Liver (tissue), 3 donors: ENCODE results near the gene MAT2B.
"Not testable (repeated sequence)": the region's sequence is repeated elsewhere in the genome, so short reads cannot be mapped to it uniquely, and the experiment has no call there.

Experiments
- EGR1 ChIP-seq, 2 donors: IDR thresholded peaks; 2 replicates each; pipeline ENCODE4 v1.6.1; 2016 to 2018; ENCODE audit warnings: antibody characterized with exemption in 2 of 2, low read depth in 2 of 2
- FOXA1 ChIP-seq: IDR thresholded peaks from 2 replicates; pipeline ENCODE4 v1.6.1; 2016; ENCODE audit warnings: antibody characterized with exemption
- GABPA ChIP-seq, 2 donors: IDR thresholded peaks in 1 of 2; conservative IDR thresholded peaks in 1 of 2; 2 replicates each; pipeline ENCODE4 v1.6.1; 2016; ENCODE audit warnings: antibody characterized with exemption in 2 of 2, mild to moderate bottlenecking in 1 of 2, moderate library complexity in 1 of 2
- JUND ChIP-seq, 2 donors: IDR thresholded peaks; 2 replicates each; pipeline ENCODE4 v1.6.1; 2016; ENCODE audit warnings: antibody characterized with exemption in 2 of 2
- MAX ChIP-seq: IDR thresholded peaks from 2 replicates; pipeline ENCODE4 v1.6.1; 2016; ENCODE audit warnings: antibody characterized with exemption
- RAD21 ChIP-seq, 2 donors: IDR thresholded peaks; 2 replicates each; pipeline ENCODE4 v1.6.1; 2016; ENCODE audit warnings: antibody characterized with exemption in 2 of 2, mild to moderate bottlenecking in 2 of 2
- SP1 ChIP-seq: IDR thresholded peaks from 2 replicates; pipeline ENCODE4 v1.6.1; 2018; ENCODE audit warnings: antibody characterized with exemption, mild to moderate bottlenecking
- TAF1 ChIP-seq: conservative IDR thresholded peaks from 2 replicates; pipeline ENCODE4 v1.6.1; 2016; ENCODE audit warnings: antibody characterized with exemption, mild to moderate bottlenecking
- YY1 ChIP-seq: IDR thresholded peaks from 2 replicates; pipeline ENCODE4 v1.6.1; 2016; ENCODE audit warnings: antibody characterized with exemption, mild to moderate bottlenecking
- TF ChIP-seq, protein P1 (sequence below): fragments of 150-350 bp; IDR thresholded peaks from 2 replicates; pipeline ENCODE4 v1.5.1; 2017; ENCODE audit warnings: improper control_type of control experiment, low read depth, low read length; ENCODE audit not compliant: missing input control
- TF ChIP-seq, protein P2 (sequence below): IDR thresholded peaks from 2 replicates; pipeline ENCODE4 v1.6.1; 2016; ENCODE audit warnings: antibody characterized with exemption
- donor health status: healthy.
- donor health status: healthy.

- TF ChIP-seq, protein P1, sequence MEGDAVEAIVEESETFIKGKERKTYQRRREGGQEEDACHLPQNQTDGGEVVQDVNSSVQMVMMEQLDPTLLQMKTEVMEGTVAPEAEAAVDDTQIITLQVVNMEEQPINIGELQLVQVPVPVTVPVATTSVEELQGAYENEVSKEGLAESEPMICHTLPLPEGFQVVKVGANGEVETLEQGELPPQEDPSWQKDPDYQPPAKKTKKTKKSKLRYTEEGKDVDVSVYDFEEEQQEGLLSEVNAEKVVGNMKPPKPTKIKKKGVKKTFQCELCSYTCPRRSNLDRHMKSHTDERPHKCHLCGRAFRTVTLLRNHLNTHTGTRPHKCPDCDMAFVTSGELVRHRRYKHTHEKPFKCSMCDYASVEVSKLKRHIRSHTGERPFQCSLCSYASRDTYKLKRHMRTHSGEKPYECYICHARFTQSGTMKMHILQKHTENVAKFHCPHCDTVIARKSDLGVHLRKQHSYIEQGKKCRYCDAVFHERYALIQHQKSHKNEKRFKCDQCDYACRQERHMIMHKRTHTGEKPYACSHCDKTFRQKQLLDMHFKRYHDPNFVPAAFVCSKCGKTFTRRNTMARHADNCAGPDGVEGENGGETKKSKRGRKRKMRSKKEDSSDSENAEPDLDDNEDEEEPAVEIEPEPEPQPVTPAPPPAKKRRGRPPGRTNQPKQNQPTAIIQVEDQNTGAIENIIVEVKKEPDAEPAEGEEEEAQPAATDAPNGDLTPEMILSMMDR = not testable (repeated sequence)
- TF ChIP-seq RAD21 (IDR thresholded peaks at IDR 0.05); FOXA1; TAF1; JUND (IDR thresholded peaks at IDR 0.05); MAX; YY1; SP1; EGR1 (IDR thresholded peaks at IDR 0.05; ENCODE audit: low read depth in 2 of 2); GABPA (IDR thresholded peaks at IDR 0.05 in 1 of 2, conservative IDR thresholded peaks at IDR 0.05 in 1 of 2): not testable (repeated sequence)
- TF ChIP-seq, protein P2, sequence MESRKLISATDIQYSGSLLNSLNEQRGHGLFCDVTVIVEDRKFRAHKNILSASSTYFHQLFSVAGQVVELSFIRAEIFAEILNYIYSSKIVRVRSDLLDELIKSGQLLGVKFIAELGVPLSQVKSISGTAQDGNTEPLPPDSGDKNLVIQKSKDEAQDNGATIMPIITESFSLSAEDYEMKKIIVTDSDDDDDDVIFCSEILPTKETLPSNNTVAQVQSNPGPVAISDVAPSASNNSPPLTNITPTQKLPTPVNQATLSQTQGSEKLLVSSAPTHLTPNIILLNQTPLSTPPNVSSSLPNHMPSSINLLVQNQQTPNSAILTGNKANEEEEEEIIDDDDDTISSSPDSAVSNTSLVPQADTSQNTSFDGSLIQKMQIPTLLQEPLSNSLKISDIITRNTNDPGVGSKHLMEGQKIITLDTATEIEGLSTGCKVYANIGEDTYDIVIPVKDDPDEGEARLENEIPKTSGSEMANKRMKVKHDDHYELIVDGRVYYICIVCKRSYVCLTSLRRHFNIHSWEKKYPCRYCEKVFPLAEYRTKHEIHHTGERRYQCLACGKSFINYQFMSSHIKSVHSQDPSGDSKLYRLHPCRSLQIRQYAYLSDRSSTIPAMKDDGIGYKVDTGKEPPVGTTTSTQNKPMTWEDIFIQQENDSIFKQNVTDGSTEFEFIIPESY = not testable (repeated sequence)
Observed at GRCh38 chr5:163536442-163536841, 31.0 kb downstream of the MAT2B start.
